ENCODE results near the gene YJEFN3. TPM values are rescaled to one million over a fixed set of nuclear protein-coding genes. Genes with fewer than 3 reads are reported as not detected.

YJEFN3 gene
- total and polyA plus RNA-seq, 2 of the 8 experiments (the other 6 are each of a cell fraction or from before 2014, with no cell fraction given), result 5.7 to 9.4 TPM

GRCh38 chr19:19571071-19571786, 42.5 kb downstream of the YJEFN3 start:
- H4K91ac ChIP-seq (replicated peaks; ENCODE audit: insufficient read length, low read length), result no peak overlapping the region
- TF ChIP-seq YY1 (IDR thresholded peaks at IDR 0.05; ENCODE audit: low read depth, low read length), result no peak
- TF ChIP-seq EZH2 (IDR thresholded peaks at IDR 0.05; ENCODE audit: low read depth, low read length, severe bottlenecking), result no peak
- TF ChIP-seq GABPA (IDR thresholded peaks at IDR 0.05; ENCODE audit: borderline replicate concordance, insufficient read depth, low read length), result no peak
- no peak for TF ChIP-seq CEBPB (IDR thresholded peaks at IDR 0.05; ENCODE audit: low read depth, low read length)
- no peak for TF ChIP-seq JUND (IDR thresholded peaks at IDR 0.05; ENCODE audit: low read length)
- TF ChIP-seq HDAC6 (IDR thresholded peaks at IDR 0.05; ENCODE audit: low read depth, low read length), result no peak
- TF ChIP-seq JUN (IDR thresholded peaks at IDR 0.05; ENCODE audit: low read depth, low read length), result no peak

More at GRCh38 chr19:19571071-19571786, 42.5 kb downstream of the YJEFN3 start:
- Histone ChIP-seq H2BK20ac (ENCODE audit: low read length) (no peak overlapping the region), H3K27me3 (replicated peaks in 1 of 4; ENCODE audit: control insufficient read depth in 3 of 4, extremely low read depth in 1 of 4, insufficient read depth in 3 of 4, low read length in 3 of 4) (no peaks in the 10 kb centered on the region; a peak in 1 of 7 replicates), H4K5ac (ENCODE audit: insufficient read length, low read depth, low read length) (no peak overlapping the region), H2BK12ac (ENCODE audit: low read depth, low read length) (no peak overlapping the region), H2BK120ac (replicated peaks; ENCODE audit: low read depth, low read length) (no peak overlapping the region), H3K36me3 (ENCODE audit: control insufficient read depth in 2 of 4, insufficient read depth in 4 of 4, low read length in 3 of 4) (no peaks in the 10 kb centered on the region; a peak in 1 of 8 replicates), H3K9ac (replicated peaks in 1 of 4; ENCODE audit: extremely low read depth in 1 of 4, low read depth in 3 of 4, low read length in 3 of 4) (no peak overlapping the region; a peak in 1 of 7 replicates), H2BK5ac (ENCODE audit: low read depth, low read length) (no peak overlapping the region), H2BK15ac (ENCODE audit: low read length) (no peak overlapping the region), H3K79me1 (ENCODE audit: low read depth, low read length) (no peaks in the 10 kb centered on the region; the same call in 1 of the 2 replicates), H3K4ac (replicated peaks; ENCODE audit: insufficient read length, low read depth, low read length) (no peak overlapping the region), H3K4me2 (ENCODE audit: insufficient read depth in 1 of 2, low read depth in 2 of 2, low read length in 2 of 2) (no peak overlapping the region), H3K18ac (ENCODE audit: extremely low read depth, low read length) (no peak overlapping the region), H4K20me1 (replicated peaks in 1 of 2; ENCODE audit: control insufficient read depth in 1 of 2, insufficient read depth in 2 of 2, low read length in 2 of 2) (peaks cover 0 to 1% of the 10 kb centered on the region in 2 experiments), H3K79me2 (ENCODE audit: control insufficient read depth in 1 of 2, insufficient read depth in 2 of 2, low read length in 2 of 2) (no peaks in the 10 kb centered on the region), H4K8ac (ENCODE audit: extremely low read depth, insufficient read depth, low read length) (no peak overlapping the region), H3K23me2 (ENCODE audit: low read depth, low read length) (no peaks in the 10 kb centered on the region; the same call in 1 of the 2 replicates), H3K27ac (ENCODE audit: low read depth, low read length) (no peak overlapping the region), H3K14ac (ENCODE audit: insufficient read length) (no peak overlapping the region), H3K23ac (ENCODE audit: insufficient read length) (no peak overlapping the region), H2AFZ (ENCODE audit: low read length) (no peak overlapping the region), H2AK5ac (ENCODE audit: low read depth, low read length) (no peak overlapping the region), H3K4me3 (ENCODE audit: extremely low read depth in 1 of 4, insufficient read depth in 2 of 4, low read depth in 3 of 4, low read length in 4 of 4) (no peak overlapping the region), H3K4me1 (replicated peaks in 1 of 4; ENCODE audit: control insufficient read depth in 3 of 4, insufficient read depth in 4 of 4, low read length in 3 of 4) (peaks cover 0 to 10% (median 2%) of the 10 kb centered on the region in 4 experiments; a peak in 5 of 7 replicates), H3K9me3 (ENCODE audit: insufficient read depth in 2 of 2, low read depth in 1 of 2, low read length in 1 of 2) (no peaks in the 10 kb centered on the region), H3K56ac (replicated peaks; ENCODE audit: insufficient read length, low read depth, low read length) (no peak overlapping the region)
- DNase-seq (ENCODE audit: low read depth in 1 of 2, low spot score in 2 of 2) (no peak), FAIRE-seq (no peak)
- ChIA-PET POLR2A (ENCODE audit: partially characterized antibody) (no interaction called here), CTCF (ENCODE audit: partially characterized antibody) (interaction anchor here (0.9 to 20.0 kb wide), 5 partner anchors 11 to 39 kb away, joined by 3 to 223 read pairs (median 3); no protein-coding TSS in a partner anchor)
- 90% methylated on average over 11 of the region's 11 CpGs; no CpG with 5 or more reads in 1 of the 2 experiments for WGBS, 2 experiments (ENCODE audit: extremely low coverage in 1 of 2, insufficient coverage in 1 of 2, insufficient read length in 1 of 2, insufficient replicate concordance in 2 of 2, low coverage in 1 of 2, low lambda C conversion rate in 2 of 2, missing lambda C conversion rate in 1 of 2)

Measured in H1 (cell line).